ENCODE results near the gene PCNX4. TPM values are rescaled to one million over a fixed set of nuclear protein-coding genes. Genes with fewer than 3 reads are reported as not detected.

Gene PCNX4
- total and polyA plus RNA-seq, 7 donors: 3.7 to 55.9 (median 43.8) TPM

DNA sequence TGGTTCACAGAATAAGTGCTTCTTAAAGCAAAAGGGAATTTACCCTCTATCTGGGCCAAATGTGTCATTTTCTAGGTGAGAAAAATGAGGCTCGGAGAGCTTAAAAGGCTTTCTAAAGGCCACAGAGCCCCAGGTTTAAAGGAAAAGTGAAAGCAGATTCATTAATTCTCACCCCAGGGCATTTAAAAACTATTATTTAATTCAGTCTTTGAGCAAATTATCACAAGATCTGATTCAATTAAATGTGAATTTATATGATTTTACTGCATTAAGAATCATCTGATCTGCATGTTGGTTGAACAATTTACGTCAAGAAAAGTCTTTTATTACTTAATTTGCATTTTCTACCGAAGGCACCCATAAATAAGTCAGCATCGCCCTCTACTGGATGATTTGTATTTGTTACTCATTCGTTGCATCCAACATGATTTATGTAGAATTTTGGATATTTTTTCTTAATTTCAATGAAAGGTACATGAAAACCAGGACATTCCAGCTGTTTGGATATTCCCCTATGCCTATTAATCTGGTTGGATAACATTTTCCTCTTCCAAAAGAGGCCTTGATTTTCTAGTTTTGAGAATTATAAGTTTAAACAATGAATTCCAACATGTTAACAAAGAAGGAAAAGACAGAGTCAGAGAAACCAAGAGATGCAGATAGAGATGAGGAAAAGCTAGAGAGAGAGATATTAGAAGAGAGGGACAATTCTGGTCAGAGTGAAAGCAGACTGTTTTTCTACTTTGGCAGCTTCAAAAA lies 92.6 kb downstream of the PCNX4 start:
- WGBS, 2 donors: 0% methylated on average over 5 of the region's 5 CpGs
- peak overlapping the region; percentile 28 to 58 (median 48) for H3K27ac ChIP-seq
- H3K4me3 ChIP-seq: peak overlapping the region; percentile 4 to 43 (median 38)
- no peaks in the 10 kb centered on the region for H3K36me3 ChIP-seq
- peaks cover 0 to 28% (median 11%) of the 10 kb centered on the region in 4 donors for H3K4me1 ChIP-seq
- TF ChIP-seq POLR2AphosphoS5 (IDR thresholded peaks at IDR 0.05) (peak in 2 of 4 donors; percentile 8 to 23), EP300 (IDR thresholded peaks at IDR 0.05) (no peak), POLR2A (IDR thresholded peaks at IDR 0.05) (no peak)
- TF ChIP-seq, protein P1, sequence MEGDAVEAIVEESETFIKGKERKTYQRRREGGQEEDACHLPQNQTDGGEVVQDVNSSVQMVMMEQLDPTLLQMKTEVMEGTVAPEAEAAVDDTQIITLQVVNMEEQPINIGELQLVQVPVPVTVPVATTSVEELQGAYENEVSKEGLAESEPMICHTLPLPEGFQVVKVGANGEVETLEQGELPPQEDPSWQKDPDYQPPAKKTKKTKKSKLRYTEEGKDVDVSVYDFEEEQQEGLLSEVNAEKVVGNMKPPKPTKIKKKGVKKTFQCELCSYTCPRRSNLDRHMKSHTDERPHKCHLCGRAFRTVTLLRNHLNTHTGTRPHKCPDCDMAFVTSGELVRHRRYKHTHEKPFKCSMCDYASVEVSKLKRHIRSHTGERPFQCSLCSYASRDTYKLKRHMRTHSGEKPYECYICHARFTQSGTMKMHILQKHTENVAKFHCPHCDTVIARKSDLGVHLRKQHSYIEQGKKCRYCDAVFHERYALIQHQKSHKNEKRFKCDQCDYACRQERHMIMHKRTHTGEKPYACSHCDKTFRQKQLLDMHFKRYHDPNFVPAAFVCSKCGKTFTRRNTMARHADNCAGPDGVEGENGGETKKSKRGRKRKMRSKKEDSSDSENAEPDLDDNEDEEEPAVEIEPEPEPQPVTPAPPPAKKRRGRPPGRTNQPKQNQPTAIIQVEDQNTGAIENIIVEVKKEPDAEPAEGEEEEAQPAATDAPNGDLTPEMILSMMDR (IDR thresholded peaks at IDR 0.05): peak; percentile 44 to 80 (median 72)
- no peak for DNase-seq
- no peaks in the 10 kb centered on the region for H3K9me3 ChIP-seq
- intact Hi-C loops (cut with DNase I): loop anchor here (1.0 to 2.0 kb wide), 2 partner anchors 120 to 219 kb away; no protein-coding TSS in a partner anchor
- no peaks in the 10 kb centered on the region for H3K27me3 ChIP-seq

DNA sequence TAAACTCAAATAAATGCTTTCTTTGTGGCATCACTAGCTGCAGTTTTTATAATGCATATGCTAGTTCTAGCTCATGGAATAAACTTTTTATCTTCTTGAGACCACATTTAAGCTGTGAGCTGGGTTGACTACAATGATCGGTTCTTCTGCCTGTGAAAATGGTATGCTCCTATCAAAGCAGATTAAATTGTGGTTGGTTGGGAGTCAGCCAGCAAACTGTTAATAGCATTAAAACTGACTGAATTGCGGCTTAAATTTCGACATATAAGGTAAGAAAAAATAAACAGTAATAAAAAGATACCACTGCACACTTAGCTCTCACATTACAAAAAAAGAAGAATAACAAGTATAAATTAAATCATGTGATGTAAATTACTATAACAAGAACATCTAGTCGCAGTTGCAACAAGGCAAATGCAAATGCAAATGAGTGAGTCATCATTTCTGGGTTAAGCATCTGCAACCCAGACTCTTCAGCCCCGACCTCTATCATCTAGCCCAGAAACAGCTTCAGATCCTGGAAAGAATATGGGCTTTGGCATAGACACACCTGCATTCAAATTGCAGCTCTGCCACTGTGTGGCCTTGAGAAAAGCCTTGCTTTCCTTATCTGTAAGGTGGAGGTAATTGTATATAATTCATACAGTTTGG lies 93.3 kb downstream of the PCNX4 start:
- Histone ChIP-seq H3K27me3 (no peaks in the 10 kb centered on the region), H3K9me3 (no peaks in the 10 kb centered on the region), H3K4me3 (no peak overlapping the region), H3K36me3 (no peaks in the 10 kb centered on the region), H3K27ac (no peak overlapping the region), H3K4me1 (peaks cover 0 to 24% (median 11%) of the 10 kb centered on the region in 4 donors)
- TF ChIP-seq, protein P1 (IDR thresholded peaks at IDR 0.05): no peak
- TF ChIP-seq POLR2A (IDR thresholded peaks at IDR 0.05): no peak
- TF ChIP-seq EP300 (IDR thresholded peaks at IDR 0.05): no peak
- no peak for TF ChIP-seq POLR2AphosphoS5 (IDR thresholded peaks at IDR 0.05)
- WGBS, 2 donors: 30 to 54% methylated on average over 5 of the region's 5 CpGs
- no peak for DNase-seq
- intact Hi-C loops (cut with DNase I): loop anchor here (1.0 to 5.0 kb wide), 3 partner anchors 120 to 377 kb away; no protein-coding TSS in a partner anchor

DNA sequence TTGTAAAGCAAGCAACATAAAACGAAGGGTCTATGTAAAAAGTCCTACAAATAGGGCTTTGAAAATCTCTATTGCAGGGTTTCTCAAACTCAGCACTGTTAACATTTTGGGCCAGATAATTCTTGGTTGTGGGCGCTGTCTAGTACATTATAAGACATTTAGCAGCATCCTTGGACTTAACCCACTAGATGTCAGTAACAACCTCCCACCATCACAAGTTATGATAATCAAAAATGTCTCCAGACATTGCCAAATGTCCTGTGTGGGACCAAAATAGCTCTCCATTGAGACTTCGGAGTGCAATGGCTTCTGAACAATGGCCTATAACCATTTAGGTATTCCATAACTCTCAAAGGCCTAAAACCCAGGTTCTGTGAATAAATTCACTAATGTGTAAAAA lies 96.4 kb downstream of the PCNX4 start:
- TF ChIP-seq POLR2AphosphoS5 (IDR thresholded peaks at IDR 0.05) (no peak), EP300 (IDR thresholded peaks at IDR 0.05) (no peak), POLR2A (IDR thresholded peaks at IDR 0.05) (no peak)
- TF ChIP-seq, protein P1 (IDR thresholded peaks at IDR 0.05): no peak
- 69 to 70% methylated on average over 3 of the region's 3 CpGs for WGBS, 2 donors
- Histone ChIP-seq H3K4me3 (no peak overlapping the region), H3K4me1 (peaks cover 0 to 30% (median 12%) of the 10 kb centered on the region in 4 donors), H3K27ac (no peak overlapping the region), H3K36me3 (no peaks in the 10 kb centered on the region), H3K9me3 (no peaks in the 10 kb centered on the region), H3K27me3 (no peaks in the 10 kb centered on the region)
- intact Hi-C loops (cut with DNase I): loop anchor here (5.0 kb wide), 1 partner anchor 374 kb away; no protein-coding TSS in a partner anchor
- no peak for DNase-seq

DNA sequence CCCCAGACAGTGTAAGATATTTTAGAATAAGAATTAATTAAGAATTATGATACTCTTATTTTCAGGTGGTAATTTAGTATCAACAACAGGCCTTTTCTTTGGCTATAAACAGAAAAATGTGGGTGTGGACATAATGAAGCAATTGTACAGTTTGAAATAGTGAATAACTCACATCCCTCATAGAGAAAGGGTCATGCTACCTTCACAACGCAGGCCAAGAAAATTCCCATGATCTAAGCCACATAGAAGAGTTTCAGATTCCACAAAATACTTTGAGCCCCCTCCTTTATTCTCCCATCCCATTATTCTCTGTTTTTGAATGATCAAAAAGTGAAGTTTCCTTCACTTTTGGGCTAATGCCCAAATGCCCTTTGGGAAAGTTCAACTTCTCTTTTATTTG lies 97.0 kb downstream of the PCNX4 start:
- no peak for DNase-seq
- Histone ChIP-seq H3K27me3 (no peaks in the 10 kb centered on the region), H3K9me3 (no peaks in the 10 kb centered on the region), H3K36me3 (no peaks in the 10 kb centered on the region), H3K4me1 (peaks cover 0 to 25% (median 9%) of the 10 kb centered on the region in 4 donors), H3K27ac (no peak overlapping the region), H3K4me3 (no peak overlapping the region)
- WGBS, 2 donors: 55 to 79% methylated on average over 1 of the region's 1 CpG
- intact Hi-C loops (cut with DNase I): loop anchor here (5.0 kb wide), 1 partner anchor 374 kb away; no protein-coding TSS in a partner anchor
- TF ChIP-seq POLR2AphosphoS5 (IDR thresholded peaks at IDR 0.05) (no peak), EP300 (IDR thresholded peaks at IDR 0.05) (no peak), POLR2A (IDR thresholded peaks at IDR 0.05) (no peak)
- TF ChIP-seq, protein P1 (IDR thresholded peaks at IDR 0.05): no peak
